ENCODE data around the gene FANCE. TPM values are rescaled to one million over a fixed set of nuclear protein-coding genes. Genes with fewer than 3 reads are reported as not detected.
A peak's percentile ranks its signal among the peaks of the same experiment; 100 is the strongest.

Gene FANCE
- polyA plus RNA-seq, 1 experiment: 7.0 TPM

DNA sequence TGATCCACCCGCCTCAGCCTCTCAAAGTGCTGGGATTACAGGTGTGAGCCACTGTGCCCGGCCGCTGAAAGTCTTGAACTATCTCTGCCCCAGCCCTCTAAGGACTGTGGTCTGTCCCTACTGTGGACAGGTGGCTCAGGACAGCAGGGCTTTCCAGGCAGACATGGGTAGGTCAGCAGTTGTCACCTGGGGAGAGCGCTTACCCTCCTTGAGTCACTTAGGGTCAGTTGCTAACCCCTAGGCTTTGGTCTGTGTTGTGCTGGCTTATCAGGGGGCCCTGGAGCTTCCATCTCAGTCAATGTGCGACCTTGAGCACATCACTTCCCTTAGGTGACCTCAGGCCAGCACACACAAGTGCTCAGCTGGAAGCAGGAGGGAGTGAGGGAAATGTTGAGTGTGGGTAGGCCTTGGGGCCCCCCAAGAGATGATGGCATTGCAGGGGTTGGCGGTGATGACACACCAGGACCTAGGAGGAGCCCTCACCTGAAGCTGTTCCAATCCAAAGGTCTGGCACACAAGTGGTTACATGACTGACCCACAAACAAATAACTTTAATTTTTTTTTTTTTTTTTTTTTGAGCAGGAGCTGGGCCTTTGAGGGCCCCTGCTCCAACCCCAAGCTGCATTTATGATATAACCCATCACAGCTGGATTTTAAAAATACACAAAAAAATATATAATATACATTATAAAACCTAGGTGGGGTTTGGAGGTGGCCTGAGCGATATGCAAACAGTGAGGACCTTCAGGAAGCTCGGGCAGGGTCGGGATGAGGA lies 21.1 kb downstream of the FANCE start:
- CTCF ChIA-PET: no interaction called here

DNA sequence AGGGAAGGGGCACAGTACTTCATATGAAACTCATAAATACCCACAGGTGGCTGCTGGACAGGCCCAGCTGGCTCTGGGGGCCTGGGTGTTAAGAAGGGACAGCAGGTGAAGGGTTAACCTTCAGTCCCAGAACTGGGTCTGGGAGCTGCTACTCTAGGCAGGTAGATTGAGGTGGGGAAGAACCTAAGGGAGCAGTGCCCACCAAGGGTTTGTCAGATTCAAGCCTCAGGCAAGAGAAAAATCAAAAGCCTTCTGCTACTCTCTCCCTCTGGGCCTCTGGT lies 21.7 kb downstream of the FANCE start:
- no peak for TF ChIP-seq CTCF (IDR thresholded peaks at IDR 0.05; ENCODE audit: low read depth, low read length)
- POLR2A ChIA-PET: interaction anchor here (0.6 to 1.8 kb wide), 4 partner anchors 12 to 187 kb away, joined by 3 to 21 read pairs (median 6); partner anchors contain the start of gene TEAD3
- H3K27ac ChIP-seq (ENCODE audit: low read depth, low read length): peak overlapping the region; percentile 39
- CTCF ChIA-PET: no interaction called here
- no peak for DNase-seq (ENCODE audit: low read depth, low spot score)
- no peaks in the 10 kb centered on the region; the same call in 1 of the 2 replicates for H3K9me3 ChIP-seq (ENCODE audit: control insufficient read depth, insufficient read depth, low read length)
- no peaks in the 10 kb centered on the region for H3K27me3 ChIP-seq (ENCODE audit: control insufficient read depth, insufficient read depth, low read length)
- no peak overlapping the region for H3K4me3 ChIP-seq (ENCODE audit: low read depth, low read length)

More for the DNA sequence above, 21.1 kb downstream of the FANCE start:
- no peaks in the 10 kb centered on the region for H3K27me3 ChIP-seq (ENCODE audit: control insufficient read depth, insufficient read depth, low read length)
- DNase-seq (ENCODE audit: low read depth, low spot score): no peak
- no peaks in the 10 kb centered on the region; the same call in 1 of the 2 replicates for H3K9me3 ChIP-seq (ENCODE audit: control insufficient read depth, insufficient read depth, low read length)
- POLR2A ChIA-PET: interaction anchor here (0.6 to 1.8 kb wide), 9 partner anchors 10 to 186 kb away, joined by 3 to 21 read pairs (median 3); partner anchors contain the start of gene TEAD3
- peak overlapping the region; percentile 57 for H3K27ac ChIP-seq (ENCODE audit: low read depth, low read length)
- no peak for TF ChIP-seq CTCF (IDR thresholded peaks at IDR 0.05; ENCODE audit: low read depth, low read length)
- H3K4me3 ChIP-seq (ENCODE audit: low read depth, low read length): no peak overlapping the region

DNA sequence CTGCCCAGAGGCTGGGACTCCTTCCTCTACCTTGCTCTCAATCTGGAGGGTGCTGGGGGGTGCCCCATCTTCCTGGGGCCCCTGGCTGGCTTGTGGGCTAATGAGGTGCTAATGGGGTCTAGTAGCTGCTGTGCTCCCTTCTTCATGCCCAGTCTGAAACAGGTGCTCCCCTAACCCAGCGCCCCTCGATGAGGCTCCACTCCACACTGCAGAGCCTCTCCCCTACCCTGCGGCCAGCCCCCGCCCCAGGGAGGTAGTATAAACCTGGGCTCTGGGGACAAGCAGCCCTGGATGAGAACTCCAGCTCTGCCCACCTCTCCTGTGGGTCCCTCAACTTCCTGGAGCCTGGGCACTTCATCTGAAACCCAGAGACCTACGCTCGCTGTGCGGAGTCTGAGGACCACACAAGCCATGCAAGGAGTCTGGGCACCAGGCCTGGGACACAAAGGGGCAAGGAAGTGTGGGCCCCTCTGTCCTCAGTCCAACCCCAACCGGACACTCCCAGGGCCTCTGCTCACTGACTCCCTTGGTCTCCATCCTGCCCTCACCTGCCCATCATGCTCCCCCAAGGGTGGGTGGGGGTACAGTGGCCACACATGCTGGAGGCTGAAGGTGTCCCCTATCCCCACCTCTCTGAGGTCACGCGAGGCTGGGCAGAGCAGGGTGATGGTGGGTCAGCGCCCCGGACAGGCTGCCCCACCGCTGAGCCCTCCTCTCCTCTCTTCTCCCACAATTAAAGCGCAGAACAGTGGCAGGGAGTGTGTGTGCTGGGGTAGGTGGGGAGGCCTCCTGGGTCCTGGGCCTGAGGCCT lies 22.2 kb downstream of the FANCE start:
- ChIA-PET POLR2A (interaction anchor here (0.6 to 1.8 kb wide), 5 partner anchors 11 to 187 kb away, joined by 3 to 21 read pairs (median 6); partner anchors contain the start of gene TEAD3), CTCF (no interaction called here)

DNA sequence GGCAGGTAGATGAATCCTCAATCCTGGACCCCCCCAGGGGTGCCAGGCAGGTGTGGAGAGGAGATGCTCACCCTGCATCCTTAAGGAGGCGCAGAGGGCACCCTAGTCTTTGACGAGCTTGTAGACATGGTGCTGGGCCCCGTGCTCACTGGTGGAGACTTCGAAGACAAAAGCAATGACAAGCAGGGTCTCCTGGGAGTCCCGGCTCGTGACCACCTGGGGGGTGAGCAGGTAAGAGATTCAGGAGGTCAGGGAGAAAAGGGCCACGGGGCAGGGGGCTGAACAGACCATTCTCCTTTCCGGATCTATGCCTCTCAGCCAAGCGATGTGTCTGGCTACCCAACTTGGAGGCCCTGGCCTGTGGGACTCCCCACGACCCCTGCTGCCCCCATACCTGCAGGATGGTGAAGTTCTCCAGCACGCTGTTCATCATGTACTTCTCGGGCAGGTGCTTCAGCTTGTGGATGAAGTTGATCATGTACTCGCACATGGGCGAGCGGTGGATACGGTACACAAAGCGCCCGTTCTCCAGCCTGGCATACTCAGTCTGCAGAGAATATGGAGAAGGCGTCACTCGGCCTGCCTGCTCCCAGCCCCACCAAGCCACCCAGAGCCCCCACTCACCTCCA lies 22.9 kb downstream of the FANCE start:
- Histone ChIP-seq H3K27me3 (ENCODE audit: control insufficient read depth, insufficient read depth, low read length) (no peaks in the 10 kb centered on the region), H3K27ac (ENCODE audit: low read depth, low read length) (no peak overlapping the region), H3K9me3 (ENCODE audit: control insufficient read depth, insufficient read depth, low read length) (no peaks in the 10 kb centered on the region), H3K4me3 (ENCODE audit: low read depth, low read length) (no peak overlapping the region)
- no peak for TF ChIP-seq CTCF (IDR thresholded peaks at IDR 0.05; ENCODE audit: low read depth, low read length)
- CTCF ChIA-PET: no interaction called here
- no peak for DNase-seq (ENCODE audit: low read depth, low spot score)
- POLR2A ChIA-PET: interaction anchor here (0.6 kb wide), 1 partner anchor 42 kb away, joined by 6 read pairs; no protein-coding TSS in a partner anchor

More for the DNA sequence above, 22.2 kb downstream of the FANCE start:
- Histone ChIP-seq H3K9me3 (ENCODE audit: control insufficient read depth, insufficient read depth, low read length) (no peaks in the 10 kb centered on the region), H3K27ac (ENCODE audit: low read depth, low read length) (peak overlapping the region; percentile 39), H3K27me3 (ENCODE audit: control insufficient read depth, insufficient read depth, low read length) (no peaks in the 10 kb centered on the region), H3K4me3 (ENCODE audit: low read depth, low read length) (no peak overlapping the region)
- TF ChIP-seq CTCF (IDR thresholded peaks at IDR 0.05; ENCODE audit: low read depth, low read length): no peak
- no peak for DNase-seq (ENCODE audit: low read depth, low spot score)
